Endothelial cell of umbilical vein (primary cell): ENCODE results near the gene PPM1L.
"Not testable (repeated sequence)": the region's sequence is repeated elsewhere in the genome, so short reads cannot be mapped to it uniquely, and the experiment has no call there.

Experiments
- EZH2 ChIP-seq: IDR thresholded peaks from 2 replicates; pipeline ENCODE4 v1.6.1; 2012; ENCODE audit warnings: borderline replicate concordance, low read depth, mild to moderate bottlenecking, moderate library complexity, low read length, inconsistent platforms; ENCODE audit not compliant: severe bottlenecking
- POLR2A ChIP-seq: IDR thresholded peaks from 2 replicates; pipeline ENCODE4 v1.6.1; 2012; ENCODE audit warnings: low read depth, mild to moderate bottlenecking, control low read depth, low read length
- POLR2AphosphoS5 ChIP-seq: IDR thresholded peaks from 2 replicates; pipeline ENCODE4 v1.6.1; 2012; ENCODE audit warnings: low read depth, mild to moderate bottlenecking, control low read depth, low read length, moderate library complexity; ENCODE audit not compliant: insufficient read depth
- TF ChIP-seq, protein P1 (sequence below), 2 donors: IDR thresholded peaks; 1 replicate in 1 of 2; 2 replicates in 1 of 2; pipeline ENCODE4 v1.5.1; 2011; ENCODE audit warnings: low read length in 2 of 2, mild to moderate bottlenecking in 2 of 2, moderate library complexity in 2 of 2, control low read depth in 1 of 2, inconsistent platforms in 1 of 2, low read depth in 1 of 2; ENCODE audit not compliant: insufficient read depth in 1 of 2; ENCODE audit errors: extremely low read depth in 1 of 2

DNA sequence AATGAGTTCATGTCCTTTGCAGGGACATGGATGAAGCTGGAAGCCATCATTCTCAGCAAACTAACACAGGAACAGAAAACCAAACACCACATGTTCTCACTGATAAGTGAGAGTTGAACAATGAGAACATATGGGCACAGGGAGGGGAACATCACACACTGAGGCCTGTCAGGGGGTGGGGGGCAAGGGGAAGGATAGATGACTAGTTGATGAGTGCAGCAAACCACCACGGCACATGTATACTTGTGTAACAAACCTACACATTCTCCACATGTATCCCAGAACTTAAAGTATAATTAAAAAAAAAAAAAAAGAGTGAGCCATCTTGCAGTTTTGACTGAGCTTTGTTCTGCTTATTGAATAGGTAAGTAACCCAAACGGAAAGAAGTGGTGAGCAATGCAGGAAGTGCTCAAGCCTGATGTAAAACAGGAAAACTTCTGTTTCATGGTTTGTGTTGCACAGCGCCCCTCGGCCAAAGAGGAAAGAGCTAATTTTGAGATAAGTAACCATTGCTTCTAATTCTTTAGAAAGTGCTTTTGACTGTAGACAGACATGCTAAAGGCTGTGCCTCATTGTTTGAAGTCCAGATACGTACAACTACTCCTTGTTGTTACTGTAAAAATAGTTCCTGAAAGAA, 279.0 kb downstream of the PPM1L start:
- TF ChIP-seq, protein P1, sequence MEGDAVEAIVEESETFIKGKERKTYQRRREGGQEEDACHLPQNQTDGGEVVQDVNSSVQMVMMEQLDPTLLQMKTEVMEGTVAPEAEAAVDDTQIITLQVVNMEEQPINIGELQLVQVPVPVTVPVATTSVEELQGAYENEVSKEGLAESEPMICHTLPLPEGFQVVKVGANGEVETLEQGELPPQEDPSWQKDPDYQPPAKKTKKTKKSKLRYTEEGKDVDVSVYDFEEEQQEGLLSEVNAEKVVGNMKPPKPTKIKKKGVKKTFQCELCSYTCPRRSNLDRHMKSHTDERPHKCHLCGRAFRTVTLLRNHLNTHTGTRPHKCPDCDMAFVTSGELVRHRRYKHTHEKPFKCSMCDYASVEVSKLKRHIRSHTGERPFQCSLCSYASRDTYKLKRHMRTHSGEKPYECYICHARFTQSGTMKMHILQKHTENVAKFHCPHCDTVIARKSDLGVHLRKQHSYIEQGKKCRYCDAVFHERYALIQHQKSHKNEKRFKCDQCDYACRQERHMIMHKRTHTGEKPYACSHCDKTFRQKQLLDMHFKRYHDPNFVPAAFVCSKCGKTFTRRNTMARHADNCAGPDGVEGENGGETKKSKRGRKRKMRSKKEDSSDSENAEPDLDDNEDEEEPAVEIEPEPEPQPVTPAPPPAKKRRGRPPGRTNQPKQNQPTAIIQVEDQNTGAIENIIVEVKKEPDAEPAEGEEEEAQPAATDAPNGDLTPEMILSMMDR (IDR thresholded peaks at IDR 0.05; ENCODE audit: extremely low read depth in 1 of 2, insufficient read depth in 1 of 2, low read depth in 1 of 2, low read length in 2 of 2): peak; percentile 8 to 11
- not testable (repeated sequence) for TF ChIP-seq EZH2, POLR2A
- peak; percentile 51 for TF ChIP-seq POLR2AphosphoS5
